OCI-LY1 (cell line): ENCODE measurements around the gene CD96.

Experiments used
- H2AFZ ChIP-seq: fragments of 200-600 bp; sonication (generic), shearing (Covaris generic); 2 replicates; pipeline ENCODE4 v1.6.0; 2014; ENCODE audit warnings: antibody characterized with exemption, mild to moderate bottlenecking, low read length
- H3F3A ChIP-seq: fragments of 200-600 bp; sonication (generic), shearing (Covaris generic); 2 replicates; pipeline ENCODE4 v1.6.0; 2014; ENCODE audit warnings: mild to moderate bottlenecking, antibody characterized with exemption, low read length, moderate library complexity; ENCODE audit not compliant: insufficient read depth
- H3K27ac ChIP-seq: fragments of 200-600 bp; sonication (generic); 2 replicates; pipeline ENCODE4 v1.5.1; 2014; ENCODE audit warnings: low read length, mixed run types, mild to moderate bottlenecking, low read depth; ENCODE audit not compliant: poor library complexity, severe bottlenecking
- H3K27me3 ChIP-seq: fragments of 200-600 bp; sonication (generic); 2 replicates; pipeline ENCODE4 v1.6.0; 2014; ENCODE audit warnings: antibody characterized with exemption, mild to moderate bottlenecking, low read length, moderate library complexity; ENCODE audit not compliant: insufficient read depth
- H3K36me3 ChIP-seq: fragments of 200-600 bp; sonication (generic); 2 replicates; pipeline ENCODE4 v1.6.1; 2014; ENCODE audit warnings: mild to moderate bottlenecking, antibody characterized with exemption, low read length, moderate library complexity, mixed read lengths; ENCODE audit not compliant: insufficient read depth
- H3K4me1 ChIP-seq: fragments of 200-600 bp; sonication (generic); 2 replicates; pipeline ENCODE4 v1.5.1; 2014; ENCODE audit warnings: mild to moderate bottlenecking, low read length, moderate library complexity; ENCODE audit not compliant: insufficient read depth, severe bottlenecking
- H3K4me2 ChIP-seq: fragments of 200-600 bp; sonication (generic), shearing (Covaris generic); 2 replicates; pipeline ENCODE4 v1.6.1; 2014; ENCODE audit warnings: low read length
- H3K4me3 ChIP-seq: fragments of 200-600 bp; sonication (generic); 2 replicates; pipeline ENCODE4 v1.5.1; 2014; ENCODE audit warnings: low read length, low read depth, mild to moderate bottlenecking, mixed read lengths; ENCODE audit not compliant: poor library complexity, severe bottlenecking
- H3K79me2 ChIP-seq: fragments of 200-600 bp; shearing (Covaris generic); 2 replicates; pipeline ENCODE4 v1.6.1; 2016; ENCODE audit warnings: mixed run types, low read length, mixed read lengths; ENCODE audit not compliant: insufficient read depth
- H3K9ac ChIP-seq: fragments of 200-600 bp; sonication (generic), shearing (Covaris generic); 2 replicates; pipeline ENCODE4 v1.6.1; 2014; ENCODE audit warnings: mild to moderate bottlenecking, low read length, mixed read lengths
- H3K9me2 ChIP-seq: fragments of 200-600 bp; sonication (generic), shearing (Covaris generic); 2 replicates; pipeline ENCODE4 v1.6.1; 2014; ENCODE audit warnings: low read depth, mild to moderate bottlenecking, low read length, mixed read lengths
- H3K9me3 ChIP-seq: fragments of 200-600 bp; shearing (Covaris generic); 2 replicates; pipeline ENCODE4 v1.6.1; 2014; ENCODE audit warnings: low read length, mixed read lengths
- H4K20me1 ChIP-seq: fragments of 200-600 bp; sonication (generic), shearing (Covaris generic); 2 replicates; pipeline ENCODE4 v1.6.0; 2016; ENCODE audit warnings: mild to moderate bottlenecking, low read length; ENCODE audit not compliant: insufficient read depth
- EZH2 ChIP-seq: fragments of 200-600 bp; sonication (generic), shearing (Covaris generic); IDR thresholded peaks from 2 replicates; pipeline ENCODE4 v1.8.0; 2017; ENCODE audit warnings: borderline replicate concordance, mixed run types, mild to moderate bottlenecking, antibody characterized with exemption, low read length, moderate library complexity, mixed read lengths
- TF ChIP-seq, protein P1 (sequence below): fragments of 200-600 bp; sonication (generic), shearing (Covaris generic); IDR thresholded peaks from 2 replicates; pipeline ENCODE4 v1.5.1; 2017; ENCODE audit warnings: mild to moderate bottlenecking, antibody characterized with exemption, low read length, moderate library complexity, mixed read lengths

The CD96 gene

DNA sequence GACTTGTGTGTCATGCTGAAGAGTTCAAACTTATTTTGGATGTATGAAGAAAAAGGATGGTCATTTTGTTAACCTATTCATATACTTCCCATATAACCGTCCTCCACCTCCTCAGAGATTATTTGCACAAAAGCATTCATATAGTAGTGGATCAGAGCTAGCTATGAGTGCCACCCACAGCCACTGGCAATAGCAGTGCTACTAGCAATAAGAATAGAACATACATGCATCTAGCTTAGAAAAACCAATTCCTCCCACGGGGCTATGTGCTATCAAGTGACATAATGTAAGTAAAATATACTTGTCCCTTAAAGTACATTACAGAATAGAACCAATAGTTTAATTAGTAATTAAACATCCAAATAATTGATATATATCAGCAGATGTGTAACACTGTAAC, 63.5 kb downstream of the CD96 start:
- Histone ChIP-seq H3K36me3 (no peaks in the 10 kb centered on the region), H3K4me2 (no peak overlapping the region), H3K27me3 (no peaks in the 10 kb centered on the region), H3K4me3 (no peak overlapping the region), H3K79me2 (no peaks in the 10 kb centered on the region), H3K9me2 (no peaks in the 10 kb centered on the region), H3K27ac (no peak overlapping the region), H4K20me1 (no peaks in the 10 kb centered on the region), H3K4me1 (peaks cover 15% of the 10 kb centered on the region), H3K9ac (no peak overlapping the region), H2AFZ (no peak overlapping the region), H3F3A (no peaks in the 10 kb centered on the region), H3K9me3 (no peaks in the 10 kb centered on the region)
- TF ChIP-seq EZH2 = no peak
- TF ChIP-seq, protein P1, sequence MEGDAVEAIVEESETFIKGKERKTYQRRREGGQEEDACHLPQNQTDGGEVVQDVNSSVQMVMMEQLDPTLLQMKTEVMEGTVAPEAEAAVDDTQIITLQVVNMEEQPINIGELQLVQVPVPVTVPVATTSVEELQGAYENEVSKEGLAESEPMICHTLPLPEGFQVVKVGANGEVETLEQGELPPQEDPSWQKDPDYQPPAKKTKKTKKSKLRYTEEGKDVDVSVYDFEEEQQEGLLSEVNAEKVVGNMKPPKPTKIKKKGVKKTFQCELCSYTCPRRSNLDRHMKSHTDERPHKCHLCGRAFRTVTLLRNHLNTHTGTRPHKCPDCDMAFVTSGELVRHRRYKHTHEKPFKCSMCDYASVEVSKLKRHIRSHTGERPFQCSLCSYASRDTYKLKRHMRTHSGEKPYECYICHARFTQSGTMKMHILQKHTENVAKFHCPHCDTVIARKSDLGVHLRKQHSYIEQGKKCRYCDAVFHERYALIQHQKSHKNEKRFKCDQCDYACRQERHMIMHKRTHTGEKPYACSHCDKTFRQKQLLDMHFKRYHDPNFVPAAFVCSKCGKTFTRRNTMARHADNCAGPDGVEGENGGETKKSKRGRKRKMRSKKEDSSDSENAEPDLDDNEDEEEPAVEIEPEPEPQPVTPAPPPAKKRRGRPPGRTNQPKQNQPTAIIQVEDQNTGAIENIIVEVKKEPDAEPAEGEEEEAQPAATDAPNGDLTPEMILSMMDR = no peak

- TF ChIP-seq, protein P1 = no peak
- TF ChIP-seq EZH2 = no peak
- H3K79me2 ChIP-seq = no peaks in the 10 kb centered on the region
- H3K4me3 ChIP-seq = no peak overlapping the region
- H3K27ac ChIP-seq = no peak overlapping the region
- H3K36me3 ChIP-seq = no peaks in the 10 kb centered on the region
- H3K9me3 ChIP-seq = no peaks in the 10 kb centered on the region
- H3F3A ChIP-seq = no peaks in the 10 kb centered on the region
- no peaks in the 10 kb centered on the region for H3K9me2 ChIP-seq
- peaks cover 16% of the 10 kb centered on the region for H3K4me1 ChIP-seq
- H3K9ac ChIP-seq = no peak overlapping the region
- no peak overlapping the region for H2AFZ ChIP-seq
- no peak overlapping the region for H3K4me2 ChIP-seq
- no peaks in the 10 kb centered on the region for H4K20me1 ChIP-seq
- H3K27me3 ChIP-seq = no peaks in the 10 kb centered on the region
Measured at GRCh38 chr3:111607240-111607920, 65.4 kb downstream of the CD96 start.

GRCh38 chr3:111608383-111608782, 66.4 kb downstream of the CD96 start:
- no peak overlapping the region for H2AFZ ChIP-seq
- H3K79me2 ChIP-seq = no peaks in the 10 kb centered on the region
- H4K20me1 ChIP-seq = no peaks in the 10 kb centered on the region
- TF ChIP-seq EZH2 = no peak
- TF ChIP-seq, protein P1 = no peak
- no peak overlapping the region for H3K27ac ChIP-seq
- H3K9ac ChIP-seq = no peak overlapping the region
- H3K4me2 ChIP-seq = no peak overlapping the region
- H3K4me3 ChIP-seq = no peak overlapping the region
- peaks cover 14% of the 10 kb centered on the region for H3K4me1 ChIP-seq
- H3F3A ChIP-seq = no peaks in the 10 kb centered on the region
- H3K9me3 ChIP-seq = no peaks in the 10 kb centered on the region
- H3K9me2 ChIP-seq = no peaks in the 10 kb centered on the region
- H3K27me3 ChIP-seq = no peaks in the 10 kb centered on the region
- no peaks in the 10 kb centered on the region for H3K36me3 ChIP-seq
